UCSD-AML1 (cell line): Measurements from ENCODE around the gene TMPRSS9.
A peak's percentile ranks its signal among the peaks of the same experiment; 100 is the strongest.

Experiments used
- DNase-seq: peaks from one replicate; lab custom pipeline; 2025; ENCODE audit not compliant: unreplicated experiment; lab: John Stamatoyannopoulos, UW

Gene TMPRSS9

GRCh38 chr19:2358548-2359173 is 1.4 kb upstream of the TMPRSS9 start:
- no peak for DNase-seq

DNA sequence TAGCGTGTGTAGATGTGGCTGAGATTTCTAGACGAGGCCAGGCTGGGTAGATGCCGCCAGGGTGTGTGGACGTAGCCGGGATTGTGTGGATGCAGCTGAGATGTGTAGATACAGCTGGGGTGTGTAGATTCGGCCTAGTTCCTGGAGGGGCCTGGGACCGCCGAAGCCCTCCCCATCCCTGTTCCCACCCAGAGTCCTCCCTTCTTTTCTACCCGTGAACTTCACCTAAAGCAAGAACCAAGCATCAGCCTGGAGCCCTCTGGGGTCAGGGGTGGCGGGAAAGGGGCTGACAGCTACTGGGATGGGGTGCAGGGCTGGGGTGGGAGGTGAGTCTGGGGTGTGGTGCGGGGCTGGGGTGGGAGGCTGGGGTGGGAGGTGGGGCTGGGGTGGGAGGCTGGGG is 768 bp downstream of the TMPRSS9 start:
- no peak for DNase-seq

- DNase-seq: peak; percentile 35
Observed at GRCh38 chr19:2361246-2362045, 1.4 kb downstream of the TMPRSS9 start.

- DNase-seq: no peak
Observed at GRCh38 chr19:2362046-2362969, 2.2 kb downstream of the TMPRSS9 start.

DNA sequence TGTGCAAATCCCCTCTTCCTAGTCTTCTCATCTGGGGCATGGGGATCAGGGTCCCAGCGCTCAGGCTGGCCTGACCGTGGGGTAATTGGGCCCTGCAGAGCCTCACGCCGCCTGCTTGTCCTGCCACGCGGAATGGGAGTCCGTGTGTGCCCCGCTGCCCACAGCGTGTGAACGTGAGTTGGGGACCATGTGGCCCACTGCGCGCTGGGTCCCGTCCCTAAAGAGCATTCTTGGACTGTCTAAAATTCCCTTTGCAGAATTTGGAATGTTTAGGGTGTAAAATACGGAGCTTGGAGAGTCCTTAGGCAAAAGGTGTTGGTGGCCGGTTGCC is 2.9 kb downstream of the TMPRSS9 start:
- no peak for DNase-seq

GRCh38 chr19:2363419-2363818 is 3.4 kb downstream of the TMPRSS9 start:
- DNase-seq: no peak

- DNase-seq: no peak
Observed at GRCh38 chr19:2365201-2365970, 5.3 kb downstream of the TMPRSS9 start.

DNA sequence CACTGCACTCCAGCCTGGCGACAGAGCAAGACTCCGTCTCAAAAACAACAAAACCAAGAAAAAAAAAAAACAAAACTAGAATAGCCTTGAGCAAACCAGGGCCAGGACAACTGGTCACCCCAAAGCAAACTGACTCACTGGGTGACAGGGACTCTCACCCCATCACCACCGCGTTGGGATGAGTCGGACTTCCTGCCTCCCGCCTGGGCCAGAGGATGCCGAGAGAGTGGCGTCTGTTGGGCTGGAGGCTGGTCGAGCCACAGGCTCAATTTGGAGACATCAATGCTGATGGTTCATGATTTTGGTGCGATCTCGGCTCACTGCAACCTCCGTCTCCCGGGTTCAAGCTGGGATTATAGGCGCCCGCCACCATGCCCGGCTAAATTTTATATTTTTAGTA is 11.6 kb downstream of the TMPRSS9 start:
- no peak for DNase-seq

DNA sequence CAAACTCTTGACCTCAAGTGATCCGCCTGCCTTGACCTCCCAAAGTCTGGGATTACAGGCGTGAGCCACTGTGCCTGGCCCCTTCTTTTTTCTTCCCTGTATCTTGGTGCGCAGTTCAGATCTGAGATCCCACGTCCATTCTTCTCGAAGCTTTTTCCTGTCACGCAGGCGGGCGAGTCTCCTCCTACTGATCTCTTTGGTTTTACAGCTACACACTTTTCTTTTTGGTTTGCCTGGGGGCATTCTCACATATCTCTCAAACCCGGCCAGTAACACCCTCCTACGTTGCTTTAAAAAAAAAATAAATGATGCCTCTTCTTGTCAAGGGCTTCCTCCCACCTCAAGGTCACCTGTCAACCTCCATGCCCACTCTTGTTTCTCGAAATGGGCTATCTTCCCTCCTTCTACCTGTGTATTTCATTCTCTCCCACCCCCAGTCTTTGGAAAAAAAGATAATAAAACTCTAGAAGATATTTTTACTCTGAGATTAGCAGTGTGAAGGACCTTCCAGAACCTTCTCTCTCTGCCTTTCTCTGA is 12.1 kb downstream of the TMPRSS9 start:
- DNase-seq: no peak

GRCh38 chr19:2374808-2375207 is 14.7 kb downstream of the TMPRSS9 start:
- no peak for DNase-seq

GRCh38 chr19:2375353-2376121 is 15.5 kb downstream of the TMPRSS9 start:
- no peak for DNase-seq

DNA sequence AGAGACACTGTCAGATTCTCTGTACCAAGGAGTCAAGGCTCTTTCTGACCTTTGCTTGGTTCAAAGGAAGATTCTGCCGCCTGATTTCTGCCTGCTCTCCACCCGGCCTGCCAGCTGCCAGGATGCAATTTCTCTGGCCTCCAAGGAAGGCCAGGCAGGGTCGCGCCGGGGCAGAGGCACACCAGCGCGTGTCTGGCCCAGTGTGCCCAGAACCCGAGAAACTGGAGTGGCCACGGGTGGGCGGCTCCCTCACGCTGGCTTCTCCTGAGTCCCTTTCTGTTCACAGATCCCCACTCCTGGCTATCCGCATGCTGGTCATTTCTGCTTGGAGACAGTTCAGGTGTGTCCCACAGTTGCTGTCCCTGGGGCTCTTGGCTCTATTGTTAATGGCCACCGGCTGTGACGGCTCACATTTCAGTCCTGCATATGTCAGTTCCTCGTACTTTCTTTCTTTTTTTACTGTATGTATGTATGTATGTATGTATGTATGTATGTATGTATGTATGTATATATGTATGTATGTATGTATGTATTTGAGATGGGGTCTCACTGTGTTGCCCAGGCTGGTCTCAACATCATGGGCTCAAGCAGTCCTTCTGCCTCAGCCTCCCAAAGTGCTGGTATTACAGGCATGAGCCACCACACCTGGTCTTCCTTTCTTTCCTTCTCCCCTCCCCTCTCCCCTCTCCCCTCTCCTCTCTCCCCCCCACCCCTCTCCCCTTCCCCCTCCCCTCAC is 16.9 kb downstream of the TMPRSS9 start:
- no peak for DNase-seq

GRCh38 chr19:2380567-2380966 is 20.5 kb downstream of the TMPRSS9 start:
- DNase-seq: no peak

GRCh38 chr19:2381148-2381820 is 21.2 kb downstream of the TMPRSS9 start:
- no peak for DNase-seq

GRCh38 chr19:2382530-2383222 is 22.6 kb downstream of the TMPRSS9 start:
- DNase-seq: no peak

DNA sequence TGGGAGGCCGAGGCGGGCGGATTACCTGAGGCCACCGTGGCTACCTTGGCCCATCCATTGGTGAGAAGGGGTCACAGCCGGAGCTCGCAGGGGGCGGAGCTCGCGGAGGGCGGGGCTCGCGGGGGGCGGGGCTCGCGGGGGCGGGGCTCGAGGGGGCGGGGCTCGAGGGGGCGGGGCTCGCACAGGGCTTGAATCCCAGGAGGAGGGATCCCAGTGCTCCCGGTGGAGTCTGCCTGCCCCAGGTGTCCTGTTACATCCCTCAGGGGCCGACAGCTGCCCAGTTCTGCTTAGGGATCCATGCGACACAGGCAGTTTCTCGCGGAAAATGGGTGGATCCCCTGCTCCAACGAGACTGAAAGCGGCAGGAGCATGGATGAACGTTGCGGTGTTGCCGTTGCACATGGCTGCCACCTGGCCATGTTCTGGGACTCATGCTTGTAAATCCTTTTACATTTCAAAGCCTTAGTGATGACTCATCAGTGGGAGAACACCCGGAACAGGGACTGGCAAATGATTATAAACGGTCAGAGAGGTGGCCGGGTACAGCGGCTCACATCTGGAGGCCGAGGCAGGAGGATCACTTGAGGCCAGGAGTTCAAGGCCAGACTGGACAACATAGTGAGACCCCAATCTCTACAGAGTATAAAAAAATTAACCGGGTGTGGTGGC is 25.1 kb downstream of the TMPRSS9 start:
- DNase-seq: no peak
